SK-N-SH (cell line): ENCODE measurements around the gene MTCH1. TPM values are rescaled to one million over a fixed set of nuclear protein-coding genes. Genes with fewer than 3 reads are reported as not detected.
A peak's percentile ranks its signal among the peaks of the same experiment; 100 is the strongest.

Experiments used
- CTCF ChIA-PET: fragments of 300-600, 350-600 bp; formaldehyde crosslinking; extraction: SDS; loops from one replicate; lab custom pipeline; 2021; lab: Yijun Ruan, JAX
- POLR2A ChIA-PET: fragments of 350-600 bp; sonication (Branson Sonifier 250); formaldehyde crosslinking; extraction: SDS; loops from one replicate; lab custom pipeline; 2020; ENCODE audit warnings: antibody characterized with exemption, inconsistent platforms; lab: Yijun Ruan, JAX
- DNase-seq: peaks from one replicate; pipeline ENCODE4 v3.0.0; 2012
- H2AFZ ChIP-seq: fragments of 200-600 bp; sonication (generic); 2 replicates; pipeline ENCODE4 v1.8.1; 2016; ENCODE audit warnings: antibody characterized with exemption, mild to moderate bottlenecking, low read depth
- H3F3A ChIP-seq: fragments of 200-600 bp; sonication (generic); replicated peaks from 2 replicates; pipeline ENCODE3; 2016; ENCODE audit warnings: antibody characterized with exemption, mild to moderate bottlenecking; ENCODE audit not compliant: insufficient read depth
- H3K27ac ChIP-seq, 2 experiments: fragments of 200-500 bp in 1 of 2; fragments of 200-600 bp in 1 of 2; sonication (Bioruptor generic) in 1 of 2; sonication (generic), shearing (Covaris generic) in 1 of 2; 2 replicates each; pipeline versions ENCODE4 v1.5.1 to v1.6.1; 2014 to 2016; ENCODE audit warnings: low read depth in 2 of 2, inconsistent platforms in 1 of 2, low read length in 1 of 2, mild to moderate bottlenecking in 1 of 2, mixed read lengths in 1 of 2
- H3K27me3 ChIP-seq: fragments of 200-600 bp; sonication (generic), shearing (Covaris generic); 2 replicates; pipeline ENCODE4 v1.6.1; 2016; ENCODE audit warnings: mixed run types; ENCODE audit not compliant: insufficient read depth
- H3K36me3 ChIP-seq, 2 experiments: fragments of 200-500 bp in 1 of 2; fragments of 200-600 bp in 1 of 2; sonication (Bioruptor generic) in 1 of 2; sonication (generic) in 1 of 2; replicated peaks in 1 of 2; 2 replicates each; pipeline versions ENCODE3 to v1.5.1; 2014 to 2016; ENCODE audit warnings: low read length in 1 of 2, mild to moderate bottlenecking in 1 of 2; ENCODE audit not compliant: insufficient read depth in 2 of 2, control insufficient read depth in 1 of 2
- H3K4me1 ChIP-seq, 2 experiments: fragments of 200-500 bp in 1 of 2; fragments of 200-600 bp in 1 of 2; sonication (Bioruptor generic) in 1 of 2; sonication (generic), shearing (Covaris generic) in 1 of 2; 2 replicates each; pipeline versions ENCODE4 v1.5.1 to v1.6.1; 2014 to 2016; ENCODE audit warnings: low read depth in 1 of 2, low read length in 1 of 2, mixed run types in 1 of 2; ENCODE audit not compliant: insufficient read depth in 2 of 2, control insufficient read depth in 1 of 2
- H3K4me2 ChIP-seq: fragments of 200-600 bp; sonication (generic), shearing (Covaris generic); 2 replicates; pipeline ENCODE4 v1.6.1; 2017; ENCODE audit warnings: mixed run types
- H3K4me3 ChIP-seq, 2 experiments: fragments of 200-500 bp in 1 of 2; fragments of 200-600 bp in 1 of 2; sonication (Bioruptor generic) in 1 of 2; sonication (generic), shearing (Covaris generic) in 1 of 2; 2 replicates each; pipeline versions ENCODE4 v1.5.1 to v1.8.1; 2014 to 2016; ENCODE audit warnings: low read depth in 2 of 2, inconsistent platforms in 1 of 2, low read length in 1 of 2, mild to moderate bottlenecking in 1 of 2, mixed read lengths in 1 of 2, moderate library complexity in 1 of 2
- H3K79me2 ChIP-seq: fragments of 200-600 bp; sonication (generic); 2 replicates; pipeline ENCODE4 v1.8.1; 2017; ENCODE audit warnings: mild to moderate bottlenecking; ENCODE audit not compliant: insufficient read depth
- H3K9ac ChIP-seq: fragments of 200-600 bp; sonication (generic); 2 replicates; pipeline ENCODE4 v1.6.1; 2017; ENCODE audit warnings: mixed run types
- H3K9me2 ChIP-seq: fragments of 200-600 bp; sonication (generic); 2 replicates; pipeline ENCODE4 v1.6.1; 2017; ENCODE audit warnings: mixed run types
- H3K9me3 ChIP-seq: fragments of 200-600 bp; sonication (generic); 2 replicates; pipeline ENCODE4 v1.6.1; 2017; ENCODE audit warnings: mixed run types, mild to moderate bottlenecking, moderate library complexity
- H4K20me1 ChIP-seq: fragments of 200-600 bp; sonication (generic); 2 replicates; pipeline ENCODE4 v1.6.1; 2017; ENCODE audit warnings: mild to moderate bottlenecking, mixed run types; ENCODE audit not compliant: insufficient read depth
- FOSL2 ChIP-seq: IDR thresholded peaks from 2 replicates; pipeline ENCODE4 v1.4.0; 2012; ENCODE audit warnings: low read depth, mild to moderate bottlenecking, moderate library complexity, borderline replicate concordance
- FOXJ3 ChIP-seq: sonication (generic); formaldehyde crosslinking; IDR thresholded peaks from 2 replicates; pipeline ENCODE4 v1.5.1; 2020; ENCODE audit warnings: mild to moderate bottlenecking, missing genetic modification reagents
- FOXM1 ChIP-seq: IDR thresholded peaks from 2 replicates; pipeline ENCODE4 v1.4.0; 2012; ENCODE audit warnings: low read depth, mild to moderate bottlenecking
- GABPA ChIP-seq: IDR thresholded peaks from 2 replicates; pipeline ENCODE4 v1.4.0; 2012; ENCODE audit warnings: low read depth, mild to moderate bottlenecking
- JUND ChIP-seq: IDR thresholded peaks from 2 replicates; pipeline ENCODE4 v1.4.0; 2012
- MXI1 ChIP-seq: IDR thresholded peaks from 2 replicates; pipeline ENCODE4 v1.6.1; 2012; ENCODE audit warnings: mild to moderate bottlenecking, low read depth, low read length, improper control_type of control experiment
- NFIC ChIP-seq: IDR thresholded peaks from 2 replicates; pipeline ENCODE4 v1.4.0; 2012; ENCODE audit warnings: borderline replicate concordance
- NRF1 ChIP-seq: IDR thresholded peaks from 2 replicates; pipeline ENCODE4 v1.6.1; 2012; ENCODE audit warnings: low read depth, mild to moderate bottlenecking, low read length
- POLR2AphosphoS5 ChIP-seq: IDR thresholded peaks from 2 replicates; pipeline ENCODE4 v1.6.1; 2012; ENCODE audit warnings: low read depth, low read length
- RCOR1 ChIP-seq: fragments of 150-350 bp; IDR thresholded peaks from 2 replicates; pipeline ENCODE4 v1.6.1; 2017; ENCODE audit warnings: antibody characterized with exemption, low read length
- SIN3A ChIP-seq: IDR thresholded peaks from 2 replicates; pipeline ENCODE4 v1.6.1; 2012; ENCODE audit warnings: low read depth, mild to moderate bottlenecking, low read length, moderate library complexity, borderline replicate concordance
- SMC3 ChIP-seq: IDR thresholded peaks from 2 replicates; pipeline ENCODE4 v1.6.1; 2012; ENCODE audit warnings: low read depth, low read length, improper control_type of control experiment
- TAF1 ChIP-seq: IDR thresholded peaks from 2 replicates; pipeline ENCODE4 v1.6.1; 2012; ENCODE audit warnings: low read depth, mild to moderate bottlenecking, low read length, moderate library complexity, borderline replicate concordance
- TCF12 ChIP-seq: IDR thresholded peaks from 2 replicates; pipeline ENCODE4 v1.4.0; 2012
- WGBS: methylation state at CpG from one replicate; pipeline ENCODE4 v1.1.6; 2017; ENCODE audit warnings: low lambda C conversion rate; 5-methylcytosine and 5-hydroxymethylcytosine counted together
- polyA plus RNA-seq, 3 experiments: library from polyadenylated mRNA; depleted of rRNA; stranded (reverse); fragments of >200 nt; gene quantifications; 2 replicates each; pipeline ENCODE4 v1.2.3, GENCODE V29; 2012
- TF ChIP-seq, protein P1 (sequence below): fragments of 150-350 bp; IDR thresholded peaks from 2 replicates; pipeline ENCODE4 v1.6.1; 2017; ENCODE audit warnings: antibody characterized with exemption, low read length, low read depth, borderline replicate concordance
- TF ChIP-seq, protein P2 (sequence below): fragments of 200-600 bp; sonication (generic); IDR thresholded peaks from 2 replicates; pipeline ENCODE4 v1.6.1; 2017; ENCODE audit warnings: antibody characterized with exemption, mild to moderate bottlenecking, moderate library complexity
- TF ChIP-seq, protein P3 (sequence below): IDR thresholded peaks from 2 replicates; pipeline ENCODE4; 2012

Gene MTCH1
- polyA plus RNA-seq, 1 of the 3 experiments (the other 2 are of a cell fraction) = 151 TPM

DNA sequence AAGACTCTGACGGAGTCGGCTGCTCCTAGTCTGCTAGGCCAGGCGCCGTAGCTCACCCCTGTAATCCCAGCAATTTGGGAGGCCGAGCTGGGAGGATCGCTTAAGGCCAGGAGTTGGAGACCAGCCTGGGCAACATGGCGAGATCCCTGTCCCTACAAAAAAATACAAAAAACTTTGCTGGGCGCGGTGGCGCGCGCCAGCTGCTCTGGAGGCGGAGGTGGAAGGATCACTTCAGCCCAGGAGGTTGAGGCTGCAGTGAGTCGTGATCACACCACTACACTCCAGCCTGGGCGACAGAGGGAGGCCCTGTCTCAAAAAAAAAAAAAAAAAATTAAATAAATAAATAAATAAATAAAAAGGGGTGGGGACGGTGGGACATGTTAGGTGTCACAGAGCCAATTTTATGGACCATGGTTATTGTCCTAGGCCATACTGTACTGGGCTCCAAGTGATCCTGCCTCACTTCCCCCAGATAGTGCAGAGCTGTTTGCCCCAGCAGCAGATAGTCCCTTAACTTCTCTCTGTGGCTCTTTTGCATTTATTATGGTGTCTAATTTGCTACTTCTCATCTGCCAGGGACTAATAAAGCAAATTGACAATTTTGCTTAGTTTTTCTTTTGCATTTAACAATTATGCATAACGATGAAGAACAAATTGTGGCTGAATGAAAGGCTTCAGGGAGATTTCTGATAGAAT, 26.3 kb downstream of the MTCH1 start:
- Histone ChIP-seq H3K9me2 (no peaks in the 10 kb centered on the region), H3K4me1 (peaks cover 3 to 14% of the 10 kb centered on the region in 2 experiments; a peak in 1 of 4 replicates), H3K79me2 (no peaks in the 10 kb centered on the region), H3K4me2 (no peak overlapping the region), H3F3A (peaks cover 5% of the 10 kb centered on the region), H3K27ac (no peak overlapping the region), H3K36me3 (no peaks in the 10 kb centered on the region), H2AFZ (peak overlapping the region; percentile 59; the same call in 1 of the 2 replicates), H3K27me3 (no peaks in the 10 kb centered on the region), H3K9me3 (no peaks in the 10 kb centered on the region), H3K9ac (no peak overlapping the region), H4K20me1 (no peaks in the 10 kb centered on the region), H3K4me3 (no peak overlapping the region)
- WGBS = 95% methylated on average over 17 of the region's 17 CpGs
- DNase-seq = no peak
- ChIA-PET POLR2A (no interaction called here), CTCF (interaction anchor here (1.4 kb wide), 1 partner anchor 58 kb away, joined by 4 read pairs; no protein-coding TSS in a partner anchor)
- no peak for TF ChIP-seq TAF1
- TF ChIP-seq, protein P1, sequence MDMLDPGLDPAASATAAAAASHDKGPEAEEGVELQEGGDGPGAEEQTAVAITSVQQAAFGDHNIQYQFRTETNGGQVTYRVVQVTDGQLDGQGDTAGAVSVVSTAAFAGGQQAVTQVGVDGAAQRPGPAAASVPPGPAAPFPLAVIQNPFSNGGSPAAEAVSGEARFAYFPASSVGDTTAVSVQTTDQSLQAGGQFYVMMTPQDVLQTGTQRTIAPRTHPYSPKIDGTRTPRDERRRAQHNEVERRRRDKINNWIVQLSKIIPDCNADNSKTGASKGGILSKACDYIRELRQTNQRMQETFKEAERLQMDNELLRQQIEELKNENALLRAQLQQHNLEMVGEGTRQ = no peak
- TF ChIP-seq, protein P2, sequence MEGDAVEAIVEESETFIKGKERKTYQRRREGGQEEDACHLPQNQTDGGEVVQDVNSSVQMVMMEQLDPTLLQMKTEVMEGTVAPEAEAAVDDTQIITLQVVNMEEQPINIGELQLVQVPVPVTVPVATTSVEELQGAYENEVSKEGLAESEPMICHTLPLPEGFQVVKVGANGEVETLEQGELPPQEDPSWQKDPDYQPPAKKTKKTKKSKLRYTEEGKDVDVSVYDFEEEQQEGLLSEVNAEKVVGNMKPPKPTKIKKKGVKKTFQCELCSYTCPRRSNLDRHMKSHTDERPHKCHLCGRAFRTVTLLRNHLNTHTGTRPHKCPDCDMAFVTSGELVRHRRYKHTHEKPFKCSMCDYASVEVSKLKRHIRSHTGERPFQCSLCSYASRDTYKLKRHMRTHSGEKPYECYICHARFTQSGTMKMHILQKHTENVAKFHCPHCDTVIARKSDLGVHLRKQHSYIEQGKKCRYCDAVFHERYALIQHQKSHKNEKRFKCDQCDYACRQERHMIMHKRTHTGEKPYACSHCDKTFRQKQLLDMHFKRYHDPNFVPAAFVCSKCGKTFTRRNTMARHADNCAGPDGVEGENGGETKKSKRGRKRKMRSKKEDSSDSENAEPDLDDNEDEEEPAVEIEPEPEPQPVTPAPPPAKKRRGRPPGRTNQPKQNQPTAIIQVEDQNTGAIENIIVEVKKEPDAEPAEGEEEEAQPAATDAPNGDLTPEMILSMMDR = no peak
- TF ChIP-seq SMC3 = no peak
- TF ChIP-seq, protein P3, sequence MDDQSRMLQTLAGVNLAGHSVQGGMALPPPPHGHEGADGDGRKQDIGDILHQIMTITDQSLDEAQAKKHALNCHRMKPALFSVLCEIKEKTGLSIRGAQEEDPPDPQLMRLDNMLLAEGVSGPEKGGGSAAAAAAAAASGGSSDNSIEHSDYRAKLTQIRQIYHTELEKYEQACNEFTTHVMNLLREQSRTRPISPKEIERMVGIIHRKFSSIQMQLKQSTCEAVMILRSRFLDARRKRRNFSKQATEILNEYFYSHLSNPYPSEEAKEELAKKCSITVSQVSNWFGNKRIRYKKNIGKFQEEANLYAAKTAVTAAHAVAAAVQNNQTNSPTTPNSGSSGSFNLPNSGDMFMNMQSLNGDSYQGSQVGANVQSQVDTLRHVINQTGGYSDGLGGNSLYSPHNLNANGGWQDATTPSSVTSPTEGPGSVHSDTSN = no peak

DNA sequence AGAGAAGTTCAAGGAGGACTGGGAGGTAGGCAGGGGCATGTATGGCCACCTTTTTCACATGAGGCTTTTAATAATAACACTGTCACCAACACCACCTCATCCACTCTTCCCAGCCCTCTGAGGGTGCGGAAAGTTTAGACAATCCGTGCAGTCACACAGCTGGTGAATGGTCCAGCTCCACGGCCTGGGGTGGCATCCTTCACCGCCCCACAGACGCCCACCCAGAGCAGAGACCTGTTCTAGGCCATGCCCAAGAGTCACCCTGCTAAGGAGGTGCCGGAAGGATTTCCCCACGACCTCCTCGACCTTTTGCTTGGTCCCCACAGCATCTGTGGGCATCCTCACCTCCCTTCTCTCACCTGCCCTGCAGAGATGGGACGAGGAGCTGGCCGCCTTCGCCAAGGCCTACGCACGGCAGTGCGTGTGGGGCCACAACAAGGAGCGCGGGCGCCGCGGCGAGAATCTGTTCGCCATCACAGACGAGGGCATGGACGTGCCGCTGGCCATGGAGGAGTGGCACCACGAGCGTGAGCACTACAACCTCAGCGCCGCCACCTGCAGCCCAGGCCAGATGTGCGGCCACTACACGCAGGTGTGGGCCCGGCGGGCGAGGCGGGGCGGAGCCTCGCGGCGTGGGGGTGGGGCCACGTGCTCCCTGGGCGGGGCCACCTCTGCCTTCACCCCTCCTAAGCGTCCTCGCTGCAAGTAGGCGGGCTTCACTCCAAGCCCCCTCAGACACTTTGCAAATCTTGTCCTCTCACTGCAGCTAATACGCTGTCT, 27.0 kb downstream of the MTCH1 start:
- peaks cover 2 to 9% of the 10 kb centered on the region in 2 experiments; a peak in 1 of 4 replicates for H3K4me1 ChIP-seq
- H2AFZ ChIP-seq = no peak overlapping the region
- no peaks in the 10 kb centered on the region for H3K9me2 ChIP-seq
- H3F3A ChIP-seq = peaks cover 5% of the 10 kb centered on the region
- no peaks in the 10 kb centered on the region for H3K36me3 ChIP-seq
- H4K20me1 ChIP-seq = no peaks in the 10 kb centered on the region
- no peaks in the 10 kb centered on the region for H3K9me3 ChIP-seq
- ChIA-PET CTCF (interaction anchor here (2.6 kb wide), 1 partner anchor 60 kb away, joined by 10 read pairs; no protein-coding TSS in a partner anchor), POLR2A (no interaction called here)
- no peak for DNase-seq
- H3K27me3 ChIP-seq = no peaks in the 10 kb centered on the region
- H3K4me2 ChIP-seq = no peak overlapping the region
- H3K27ac ChIP-seq = no peak overlapping the region
- H3K9ac ChIP-seq = no peak overlapping the region
- H3K79me2 ChIP-seq = no peaks in the 10 kb centered on the region
- 94% methylated on average over 33 of the region's 44 CpGs for WGBS
- H3K4me3 ChIP-seq = no peak overlapping the region
- TF ChIP-seq NRF1 (no peak), TCF12 (no peak), FOXM1 (no peak), TAF1 (no peak), GABPA (no peak), POLR2AphosphoS5 (no peak), FOSL2 (no peak), MXI1 (no peak), JUND (no peak), FOXJ3 (CRISPR knock-in tag) (no peak), NFIC (no peak), SIN3A (no peak), SMC3 (no peak), RCOR1 (no peak)
- TF ChIP-seq, protein P2 = no peak
- TF ChIP-seq, protein P1 = no peak
